PC-3 (cell line): Measurements from ENCODE around the gene FXR2. TPM values are rescaled to one million over a fixed set of nuclear protein-coding genes. Genes with fewer than 3 reads are reported as not detected.

Source experiments
- ATAC-seq: fragments of 200-7000 bp; cut with Tn5 transposase; 2 replicates; pipeline ENCODE4 v1.9.1; 2020; ENCODE audit warnings: mild to moderate bottlenecking, moderate library complexity
- BruUV-seq: library from RNA; stranded (reverse); fragments of 400-500 nt; replicated peaks from 2 replicates; lab custom pipeline; 2021; lab: Mats Ljungman, UMichigan
- CTCF ChIA-PET: fragments of 300-600 bp; sonication (Branson Sonifier 250); formaldehyde crosslinking; loops from one replicate; lab custom pipeline; 2022; ENCODE audit warnings: antibody characterized with exemption; lab: Charles Lee
- POLR2A ChIA-PET: fragments of 300-600 bp; sonication (Branson Sonifier 250); formaldehyde crosslinking; loops from one replicate; lab custom pipeline; 2022; ENCODE audit warnings: antibody characterized with exemption; ENCODE audit not compliant: unreplicated experiment; lab: Charles Lee
- DNase-seq: peaks from one replicate; pipeline ENCODE4 v3.0.0-alpha.2; 2015
- H2AFZ ChIP-seq: fragments of 300-600 bp; sonication (generic); 2 replicates; pipeline ENCODE4 v1.6.0; 2016; ENCODE audit warnings: antibody characterized with exemption, low read length
- H3F3A ChIP-seq: fragments of 300-600 bp; sonication (generic); one replicate; pipeline ENCODE4 v1.6.0; 2017; ENCODE audit warnings: antibody characterized with exemption, low read length, control low read depth, mild to moderate bottlenecking; ENCODE audit not compliant: unreplicated experiment
- H3K27ac ChIP-seq: fragments of 300-600 bp; sonication (generic); 2 replicates; pipeline ENCODE4 v1.5.1; 2016; ENCODE audit warnings: mild to moderate bottlenecking, low read length
- H3K27me3 ChIP-seq: fragments of 300-600 bp; sonication (generic); 2 replicates; pipeline ENCODE4 v1.6.1; 2016; ENCODE audit warnings: low read length, mixed read lengths
- H3K36me3 ChIP-seq: fragments of 300-600 bp; sonication (generic); 2 replicates; pipeline ENCODE4 v1.6.1; 2016; ENCODE audit warnings: low read depth, mixed run types, low read length, mixed read lengths
- H3K4me1 ChIP-seq: fragments of 300-600 bp; sonication (generic); 2 replicates; pipeline ENCODE4 v1.5.1; 2016; ENCODE audit warnings: low read length; ENCODE audit not compliant: insufficient read depth
- H3K4me2 ChIP-seq: fragments of 300-600 bp; sonication (generic); 2 replicates; pipeline ENCODE4 v1.6.0; 2016; ENCODE audit warnings: low read length
- H3K4me3 ChIP-seq: fragments of 300-600 bp; sonication (generic); 2 replicates; pipeline ENCODE4 v1.5.1; 2016; ENCODE audit warnings: mild to moderate bottlenecking, low read length, mixed read lengths
- H3K79me2 ChIP-seq: fragments of 300-600 bp; sonication (generic); 2 replicates; pipeline ENCODE4 v1.6.1; 2017; ENCODE audit warnings: low read length, mixed read lengths
- H3K9ac ChIP-seq: fragments of 300-600 bp; sonication (generic); 2 replicates; pipeline ENCODE4 v1.6.0; 2016; ENCODE audit warnings: mild to moderate bottlenecking, low read length
- H3K9me2 ChIP-seq: fragments of 300-600 bp; sonication (generic); replicated peaks from 2 replicates; pipeline ENCODE4 v1.6.1; 2016; ENCODE audit warnings: mixed run types, low read length, mixed read lengths
- H3K9me3 ChIP-seq: fragments of 300-600 bp; sonication (generic); 2 replicates; pipeline ENCODE4 v1.6.1; 2016; ENCODE audit warnings: low read length, mixed read lengths
- H4K20me1 ChIP-seq: fragments of 300-600 bp; sonication (generic); 2 replicates; pipeline ENCODE4 v1.6.1; 2016; ENCODE audit warnings: low read length, mixed read lengths
- EZH2 ChIP-seq: fragments of 300-600 bp; sonication (generic); IDR thresholded peaks from one replicate; pipeline ENCODE4 v1.6.1; 2017; ENCODE audit warnings: antibody characterized with exemption, mild to moderate bottlenecking, low read length; ENCODE audit not compliant: unreplicated experiment
- EZH2phosphoT487 ChIP-seq: fragments of 300-600 bp; sonication (generic); IDR thresholded peaks from 2 replicates; pipeline ENCODE4 v1.6.1; 2018; ENCODE audit warnings: mild to moderate bottlenecking, antibody characterized with exemption, low read length, borderline replicate concordance
- intact Hi-C: fragments of 100-400 bp; cut with micrococcal nuclease; formaldehyde crosslinking; loops from 2 replicates; pipeline ENCODE4 v1.9.0; 2023
- total RNA-seq: library from RNA; depleted of rRNA; stranded (reverse); fragments of >200 nt; gene quantifications from 2 replicates; pipeline ENCODE4 v1.2.3, GENCODE V29; 2014
- TF ChIP-seq, protein P1 (sequence below): fragments of 300-600 bp; sonication (generic); conservative IDR thresholded peaks from 2 replicates; pipeline ENCODE4 v1.5.1; 2017; ENCODE audit warnings: antibody characterized with exemption, low read depth, mild to moderate bottlenecking, low read length

The FXR2 gene
- total RNA-seq, 1 experiment from 2014 or later: 51.4 TPM

DNA sequence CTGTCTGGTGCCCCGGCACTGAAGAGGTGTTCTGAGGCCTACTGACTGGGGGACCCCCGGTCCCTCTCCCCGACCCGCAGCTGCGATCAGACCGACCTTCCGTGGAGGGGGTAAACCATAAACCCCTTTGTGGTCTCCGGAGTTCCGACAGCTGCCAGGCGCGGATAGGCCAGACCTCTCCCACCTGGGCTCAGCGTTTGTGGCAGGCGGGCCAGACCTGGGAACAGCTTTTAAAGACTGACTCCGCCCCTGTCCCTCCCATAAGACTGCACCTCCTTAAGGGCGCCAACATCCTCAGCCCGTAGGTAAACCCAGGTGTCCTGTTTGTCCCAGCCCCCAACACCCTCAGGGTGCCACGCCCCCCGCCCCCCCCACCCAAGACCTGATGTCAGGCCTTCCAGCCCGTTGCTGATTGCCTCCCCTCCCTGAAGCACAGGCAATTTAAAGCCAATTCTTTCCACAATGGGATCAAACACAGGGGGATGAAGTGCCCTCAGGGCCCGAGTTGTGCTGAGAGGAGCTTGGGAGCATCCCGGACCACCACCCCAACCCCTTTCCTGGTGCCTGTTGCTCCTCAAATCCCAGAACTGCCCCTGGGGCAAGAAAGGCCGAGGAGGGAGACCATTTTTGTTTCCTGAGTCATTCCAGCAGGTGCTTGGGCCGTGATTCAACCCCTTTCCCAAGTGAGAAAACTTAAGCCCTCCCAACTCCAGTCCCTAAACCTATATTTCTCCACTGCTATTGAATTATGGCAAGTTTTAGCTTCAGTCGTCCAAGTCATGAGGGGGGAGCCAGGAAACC lies 24.6 kb downstream of the FXR2 start, which contains the start of gene SOX15:
TSS of gene SOX15 (minus strand) at position 204 of the 801 bp plus-strand sequence. CDS start 418 bp downstream, outside the sequence.
- Histone ChIP-seq H3F3A (no peaks in the 10 kb centered on the region), H3K9me3 (no peaks in the 10 kb centered on the region), H3K9me2 (no peaks in the 10 kb centered on the region), H3K4me2 (peak within 1 kb of the TSS; percentile 79), H3K27ac (peak within 1 kb of the TSS; percentile 92), H3K9ac (peak within 1 kb of the TSS; percentile 65), H3K36me3 (peaks cover 7% of the 10 kb centered on the region), H3K4me1 (peaks cover 46% of the 10 kb centered on the region), H3K4me3 (peak within 1 kb of the TSS; percentile 43; the same call in 1 of the 2 replicates), H4K20me1 (no peaks in the 10 kb centered on the region), H2AFZ (no peak within 1 kb of the TSS), H3K79me2 (peaks cover 24% of the 10 kb centered on the region), H3K27me3 (no peaks in the 10 kb centered on the region)
- TF ChIP-seq, protein P1, sequence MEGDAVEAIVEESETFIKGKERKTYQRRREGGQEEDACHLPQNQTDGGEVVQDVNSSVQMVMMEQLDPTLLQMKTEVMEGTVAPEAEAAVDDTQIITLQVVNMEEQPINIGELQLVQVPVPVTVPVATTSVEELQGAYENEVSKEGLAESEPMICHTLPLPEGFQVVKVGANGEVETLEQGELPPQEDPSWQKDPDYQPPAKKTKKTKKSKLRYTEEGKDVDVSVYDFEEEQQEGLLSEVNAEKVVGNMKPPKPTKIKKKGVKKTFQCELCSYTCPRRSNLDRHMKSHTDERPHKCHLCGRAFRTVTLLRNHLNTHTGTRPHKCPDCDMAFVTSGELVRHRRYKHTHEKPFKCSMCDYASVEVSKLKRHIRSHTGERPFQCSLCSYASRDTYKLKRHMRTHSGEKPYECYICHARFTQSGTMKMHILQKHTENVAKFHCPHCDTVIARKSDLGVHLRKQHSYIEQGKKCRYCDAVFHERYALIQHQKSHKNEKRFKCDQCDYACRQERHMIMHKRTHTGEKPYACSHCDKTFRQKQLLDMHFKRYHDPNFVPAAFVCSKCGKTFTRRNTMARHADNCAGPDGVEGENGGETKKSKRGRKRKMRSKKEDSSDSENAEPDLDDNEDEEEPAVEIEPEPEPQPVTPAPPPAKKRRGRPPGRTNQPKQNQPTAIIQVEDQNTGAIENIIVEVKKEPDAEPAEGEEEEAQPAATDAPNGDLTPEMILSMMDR: no peak
- no peak for TF ChIP-seq EZH2
- TF ChIP-seq EZH2phosphoT487: no peak
- ChIA-PET CTCF (interaction anchor here (0.5 to 1.1 kb wide), 3 partner anchors 31 to 213 kb away, joined by 4 to 8 read pairs (median 5); partner anchors contain the start of genes TP53 and WRAP53), POLR2A (interaction anchor here (0.5 to 0.7 kb wide), 3 partner anchors 12 to 111 kb away, joined by 4 to 6 read pairs (median 4); partner anchors contain the start of gene ZBTB4)
- peak; percentile 70 for DNase-seq
- intact Hi-C loops: no loop called here
- peak; percentile 21 for ATAC-seq
- BruUV-seq: no TSS peak

DNA sequence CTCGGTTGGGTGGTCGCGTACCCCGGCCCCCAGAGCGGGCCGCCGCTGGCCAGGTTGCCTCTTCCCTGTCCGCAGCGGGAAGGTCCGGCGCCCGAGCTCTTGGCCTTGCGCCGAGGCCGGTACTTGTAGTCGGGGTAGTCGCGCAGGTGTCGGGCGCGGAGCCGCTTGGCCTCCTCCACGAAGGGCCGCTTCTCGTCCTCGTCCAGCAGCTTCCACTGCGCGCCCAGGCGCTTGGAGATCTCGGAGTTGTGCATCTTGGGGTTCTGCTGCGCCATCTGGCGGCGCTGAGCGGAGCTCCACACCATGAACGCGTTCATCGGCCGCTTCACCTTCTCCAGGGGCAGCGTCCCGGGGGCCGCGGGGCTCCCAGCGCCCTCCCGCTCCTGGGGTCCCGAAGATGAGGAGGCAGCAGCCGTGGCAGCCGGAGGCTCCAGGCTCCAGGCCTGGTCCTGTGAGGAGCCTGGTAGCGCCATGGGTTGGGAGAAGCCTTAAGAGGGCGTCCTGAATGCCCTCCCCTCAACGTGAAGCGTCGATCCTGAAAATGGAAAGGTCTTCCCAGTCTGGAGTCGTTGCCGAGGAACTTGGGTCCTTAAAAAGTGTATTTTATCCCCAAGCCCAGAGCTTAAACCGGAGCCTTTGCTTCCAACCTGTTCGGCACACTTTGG lies 25.4 kb downstream of the FXR2 start:
- DNase-seq (peak; percentile 46), ATAC-seq (peak; percentile 38)
- no peaks in the 10 kb centered on the region for H3K27me3 ChIP-seq
- BruUV-seq: TSS peak; percentile 48
- no peaks in the 10 kb centered on the region for H3F3A ChIP-seq
- POLR2A ChIA-PET: no interaction called here
- H3K4me3 ChIP-seq: no peak overlapping the region
- H2AFZ ChIP-seq: no peak overlapping the region
- no peaks in the 10 kb centered on the region for H3K9me3 ChIP-seq
- CTCF ChIA-PET: interaction anchor here (0.6 to 1.1 kb wide), 2 partner anchors 32 to 98 kb away, joined by 4 to 5 read pairs; partner anchors contain the start of genes TP53 and WRAP53
- H3K4me1 ChIP-seq: peaks cover 49% of the 10 kb centered on the region
- intact Hi-C loops: no loop called here
- peak overlapping the region; percentile 92; the same call in 1 of the 2 replicates for H3K27ac ChIP-seq
- TF ChIP-seq EZH2phosphoT487 (no peak), EZH2 (no peak)
- TF ChIP-seq, protein P1: peak; percentile 61
- no peak overlapping the region for H3K9ac ChIP-seq
- no peaks in the 10 kb centered on the region for H3K9me2 ChIP-seq
- peaks cover 32% of the 10 kb centered on the region for H3K79me2 ChIP-seq
- H3K36me3 ChIP-seq: peaks cover 6% of the 10 kb centered on the region; the same call in 1 of the 2 replicates
- no peaks in the 10 kb centered on the region for H4K20me1 ChIP-seq
- no peak overlapping the region for H3K4me2 ChIP-seq
